GM18870 (cell line): ENCODE data around the gene RNF14.

ENCODE experiments used
- ATAC-seq: cut with Tn5 transposase; IDR thresholded peaks from one replicate; pipeline ENCODE4 v1.9.1; 2021; ENCODE audit warnings: moderate library complexity; ENCODE audit not compliant: unreplicated experiment

Gene RNF14

GRCh38 chr5:141973871-141974595, 5.1 kb downstream of the RNF14 start:
- ATAC-seq, result no peak

DNA sequence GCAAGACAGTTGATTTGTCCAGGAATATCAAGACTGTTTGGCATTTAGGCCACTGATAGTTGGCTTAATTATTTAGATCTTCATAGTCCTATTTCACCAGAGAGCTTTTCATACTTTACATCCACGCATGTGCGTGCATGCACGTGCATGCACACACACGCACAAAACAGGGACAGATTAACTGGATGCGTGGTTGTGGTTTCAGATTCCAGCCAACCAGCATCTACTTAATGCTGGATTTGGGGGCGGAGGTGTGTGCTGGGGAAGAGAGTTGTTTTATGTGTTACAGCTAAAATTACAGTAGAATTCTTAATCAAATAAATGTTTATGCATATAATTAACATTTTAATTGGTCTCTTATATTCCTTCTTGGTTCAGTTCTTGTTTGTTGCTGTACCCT, 7.3 kb downstream of the RNF14 start:
- ATAC-seq, result no peak

- no peak for ATAC-seq
These were observed 9.5 kb downstream of the RNF14 start for GRCh38 chr5:141978389-141978788.

GRCh38 chr5:141982626-141983025, 13.7 kb downstream of the RNF14 start:
- ATAC-seq, result no peak

DNA sequence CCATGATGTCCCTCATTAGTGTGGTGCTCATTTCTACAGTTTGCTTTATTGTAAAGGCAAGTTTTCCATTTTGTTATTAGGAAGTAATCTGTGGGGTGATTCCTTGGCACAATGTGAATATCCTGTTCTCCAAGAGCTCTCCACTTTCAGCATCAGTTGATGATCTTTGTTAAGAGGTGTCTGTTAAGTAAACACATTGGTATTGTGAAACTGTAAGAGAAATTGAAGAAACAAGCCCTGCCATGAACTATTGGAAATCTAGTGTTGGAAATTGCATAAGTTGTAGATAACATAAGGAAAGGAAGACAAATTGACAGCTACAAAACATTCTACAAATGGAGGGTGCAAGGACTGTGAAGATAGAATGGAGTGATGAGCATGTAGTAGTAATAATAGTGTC, 17.2 kb downstream of the RNF14 start:
- no peak for ATAC-seq

GRCh38 chr5:141989720-141990119, 20.8 kb downstream of the RNF14 start:
- ATAC-seq, result no peak

DNA sequence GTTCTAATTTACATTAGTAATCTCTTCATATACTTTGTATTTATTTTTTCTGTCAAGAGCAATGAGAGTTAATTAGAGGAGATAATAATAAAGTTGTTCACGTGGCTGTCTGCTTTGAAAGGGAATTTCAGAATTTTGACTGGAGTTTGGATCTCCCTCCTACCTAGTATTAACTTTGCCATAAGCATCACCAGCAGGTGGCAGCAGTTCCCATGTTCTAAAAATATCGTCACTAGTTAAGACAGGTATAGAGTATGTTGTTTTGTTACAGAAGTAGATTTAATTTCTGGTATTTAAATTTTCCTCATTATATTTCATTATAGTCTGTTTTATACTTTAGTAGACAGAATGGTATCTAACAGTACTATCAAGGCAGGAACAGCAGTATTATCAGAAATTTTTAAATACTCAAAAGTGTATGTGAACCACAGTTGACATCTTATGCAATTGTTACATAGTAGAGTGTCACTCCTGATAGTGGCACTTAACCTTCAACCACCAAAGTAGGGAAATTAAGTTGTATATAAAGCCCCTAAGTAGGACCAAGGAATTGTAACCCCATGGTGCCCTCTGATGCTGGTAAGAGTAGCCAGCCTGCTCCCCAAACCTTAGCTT, 23.6 kb downstream of the RNF14 start:
- ATAC-seq, result no peak

DNA sequence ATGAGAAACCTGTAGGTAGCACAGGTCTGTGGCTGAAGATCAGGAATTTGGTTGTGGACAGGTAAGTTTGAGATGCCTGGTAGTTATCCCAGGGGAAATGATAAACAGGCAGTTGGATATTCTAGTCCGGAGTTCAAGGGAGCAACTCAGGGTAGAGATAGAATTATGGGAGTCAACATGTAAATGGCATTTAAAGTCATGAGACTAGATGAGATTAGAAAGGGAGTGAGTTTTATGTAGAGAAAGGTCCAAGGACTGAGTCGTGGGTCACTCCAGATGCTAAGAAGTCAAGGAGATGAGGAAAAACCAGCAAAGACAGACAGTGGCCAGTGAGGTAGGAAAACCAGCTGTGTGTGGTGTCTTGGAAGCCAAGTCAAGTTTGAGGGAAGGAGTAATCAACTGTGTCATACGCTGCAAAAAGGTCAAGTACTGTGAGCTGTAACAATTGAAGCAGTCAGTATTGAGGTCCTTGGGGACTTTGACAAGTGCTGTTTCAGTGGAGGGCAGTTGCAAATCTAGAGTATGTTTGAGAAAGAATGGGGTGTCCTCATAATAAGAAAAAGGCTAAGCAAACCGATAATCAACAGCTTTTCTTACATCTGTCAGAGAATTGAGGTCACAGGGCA, 25.7 kb downstream of the RNF14 start:
- ATAC-seq, result no peak

DNA sequence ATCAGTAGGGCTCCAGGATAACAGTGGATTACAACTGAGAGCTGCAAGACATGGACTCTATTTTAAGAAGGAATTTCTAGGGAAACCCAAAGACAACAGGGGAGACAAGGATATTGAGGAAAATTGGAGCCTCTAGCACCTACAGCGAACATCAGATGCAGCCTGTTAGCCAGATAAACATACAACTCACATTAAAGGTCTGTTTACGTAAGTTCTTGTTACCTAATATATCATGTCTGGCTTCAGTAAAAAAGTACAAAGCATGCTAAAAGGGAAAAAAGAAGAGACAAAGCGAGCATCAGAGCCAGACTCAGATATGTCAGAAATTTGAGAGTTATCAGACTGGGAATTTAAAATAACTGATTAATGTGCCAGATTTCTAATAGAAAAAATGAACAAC, 26.8 kb downstream of the RNF14 start:
- no peak for ATAC-seq

DNA sequence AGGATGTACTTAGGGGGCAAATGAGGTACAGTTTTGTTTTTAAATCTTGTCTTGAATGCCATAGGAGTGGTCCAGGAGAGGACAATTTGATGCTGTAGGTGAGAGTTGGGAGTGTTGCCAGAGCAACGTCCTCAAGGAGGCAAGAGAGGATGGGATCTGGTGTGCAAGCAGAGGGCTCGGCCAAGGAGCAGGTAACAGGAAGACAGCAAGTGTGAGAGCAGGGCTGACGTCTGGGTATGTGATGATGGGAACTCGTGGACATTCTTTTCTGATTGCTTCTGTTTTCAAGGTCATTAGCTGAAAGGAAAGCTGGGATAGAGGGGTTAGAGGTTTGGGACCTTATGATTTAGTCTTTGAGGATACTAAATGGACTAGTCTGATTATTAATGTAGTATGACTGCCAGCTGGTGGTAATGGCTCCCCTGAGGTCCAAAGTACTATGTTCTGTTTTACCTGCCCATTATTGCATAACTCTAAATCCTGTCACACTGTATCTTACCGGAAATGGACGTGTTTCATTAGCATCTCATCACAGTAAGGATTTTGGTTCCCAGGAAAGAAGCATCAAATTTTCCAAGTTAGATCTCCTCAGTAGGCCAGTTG, 28.6 kb downstream of the RNF14 start:
- ATAC-seq, result no peak

- no peak for ATAC-seq
These were observed 31.3 kb downstream of the RNF14 start for GRCh38 chr5:142000173-142000572.

DNA sequence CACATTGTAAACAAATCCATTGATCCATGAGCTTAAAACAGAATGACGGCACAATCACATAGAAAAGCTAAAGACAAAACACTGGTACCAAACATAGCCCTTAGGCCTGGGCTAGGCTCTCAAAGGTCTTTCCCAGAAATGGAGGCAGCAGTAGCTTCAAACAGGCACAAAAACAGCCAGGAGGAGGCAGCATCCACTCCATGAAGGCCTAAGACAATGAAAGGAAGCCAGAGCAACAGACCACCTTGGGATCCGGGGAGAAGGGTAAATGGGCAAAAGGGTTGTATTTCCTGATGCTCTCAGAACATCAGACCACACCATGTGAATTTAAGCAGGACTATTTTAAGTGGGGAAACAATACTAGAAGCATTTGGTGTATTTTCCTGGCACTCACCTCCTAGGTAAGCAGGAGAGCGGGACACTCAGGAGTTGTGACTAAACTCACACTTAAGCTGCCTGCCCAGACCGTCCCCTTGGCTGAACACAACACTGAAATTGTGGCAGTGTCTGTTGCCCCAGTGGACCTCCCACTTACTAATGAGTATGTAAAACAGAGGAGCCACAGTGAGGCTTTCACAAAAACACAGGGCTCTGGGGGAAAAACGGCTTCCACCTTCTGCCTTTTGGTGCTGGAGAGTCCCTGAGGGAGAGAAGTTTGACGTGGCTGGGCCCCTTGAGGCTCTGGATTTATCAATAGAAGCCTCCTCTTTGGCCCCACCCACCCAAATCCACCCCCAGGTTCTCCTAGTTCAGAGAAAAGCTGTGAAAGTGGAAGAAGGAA, 32.0 kb downstream of the RNF14 start:
- ATAC-seq, result no peak

GRCh38 chr5:142003266-142003800, 34.4 kb downstream of the RNF14 start:
- no peak for ATAC-seq

GRCh38 chr5:142006363-142007236, 37.7 kb downstream of the RNF14 start:
- no peak for ATAC-seq

GRCh38 chr5:142007237-142007544, 38.3 kb downstream of the RNF14 start:
- no peak for ATAC-seq

- no peak for ATAC-seq
These were observed 39.9 kb downstream of the RNF14 start for GRCh38 chr5:142008813-142009212.

DNA sequence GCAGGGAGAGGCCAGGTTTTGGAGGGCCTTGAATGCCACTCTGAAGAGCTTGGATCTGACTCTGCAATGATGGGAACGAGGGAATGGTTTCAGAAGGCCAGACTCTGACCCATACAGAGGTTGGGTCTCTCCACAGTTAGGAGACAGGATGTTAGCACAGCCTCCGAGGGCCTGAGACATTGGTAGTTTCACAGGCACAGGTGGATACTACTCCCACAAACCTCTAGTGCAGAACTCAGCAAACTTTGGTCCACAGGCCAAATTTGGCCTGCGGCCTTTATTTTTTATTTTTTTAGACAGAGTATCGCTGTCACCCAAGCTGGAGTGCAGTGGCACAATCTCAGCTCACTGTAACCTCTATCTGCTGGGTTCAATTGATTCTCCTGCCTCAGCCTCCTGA, 41.0 kb downstream of the RNF14 start:
- ATAC-seq, result no peak

DNA sequence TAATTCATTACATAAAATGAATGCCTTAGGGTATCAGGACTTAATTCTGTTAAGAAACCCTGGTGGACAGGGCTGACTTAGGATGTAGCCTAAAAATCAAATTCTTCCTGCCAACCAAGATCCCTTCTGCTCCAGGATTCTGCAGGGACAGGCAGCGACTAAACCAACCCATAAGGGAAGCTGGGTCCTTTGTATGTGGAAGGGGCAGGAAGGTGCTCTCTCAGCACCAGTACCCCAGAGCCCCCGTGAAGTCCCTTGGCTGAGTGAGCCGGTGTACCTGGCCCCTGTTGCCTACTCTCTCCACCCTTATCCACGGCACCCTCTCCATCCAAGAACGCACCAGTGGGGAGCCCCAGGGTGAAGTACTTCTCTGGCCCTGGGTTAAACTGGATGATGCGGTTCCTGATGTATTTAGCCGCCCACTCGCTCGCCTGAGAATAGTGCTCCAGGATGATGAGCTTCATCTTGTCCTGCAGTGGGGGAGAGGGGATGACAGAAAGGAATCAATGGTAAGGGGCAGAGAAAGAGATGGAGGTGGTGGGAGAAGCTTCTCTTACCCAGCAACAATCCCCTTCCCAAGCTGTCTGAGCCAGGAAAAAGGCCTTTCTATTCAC, 42.8 kb downstream of the RNF14 start:
- no peak for ATAC-seq

GRCh38 chr5:142012186-142012785, 43.4 kb downstream of the RNF14 start:
- ATAC-seq, result no peak
